Measurements from ENCODE around the gene TBC1D25.
"Not testable (repeated sequence)": the region's sequence is repeated elsewhere in the genome, so short reads cannot be mapped to it uniquely, and the experiment has no call there.

Gene TBC1D25

DNA sequence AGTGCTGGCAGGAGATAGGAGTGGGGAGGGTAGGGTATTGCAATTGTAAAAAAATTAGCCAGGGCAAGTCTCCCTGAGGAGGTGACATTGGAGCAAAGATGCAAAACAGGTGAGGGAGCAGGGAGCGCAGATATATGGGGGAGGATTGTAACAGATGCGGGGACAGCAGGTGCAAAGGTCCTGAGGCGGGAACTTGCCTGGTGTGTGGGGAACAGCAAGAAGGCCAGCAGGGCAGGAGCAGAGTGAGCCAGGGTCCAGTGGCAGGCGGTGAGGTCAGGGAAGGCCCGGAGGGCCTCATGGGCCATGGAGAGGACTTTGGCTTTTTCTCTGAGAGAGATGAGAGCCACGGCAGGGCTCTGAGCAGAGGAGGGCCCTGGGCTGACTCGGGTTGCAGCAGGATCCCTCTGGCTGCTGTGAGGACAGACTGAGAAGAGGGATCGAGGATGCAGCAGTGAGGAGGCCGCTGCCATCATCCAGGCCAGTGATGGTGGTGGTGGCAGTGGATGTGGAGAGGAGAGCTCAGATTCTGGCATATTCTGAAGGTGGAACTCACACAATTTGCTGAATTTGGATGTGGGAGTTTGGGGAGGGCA lies 24.6 kb upstream of the TBC1D25 start:
- in situ Hi-C loops (cut with MboI; ENCODE audit: low sequenced_read_pairs), result no loop called here

DNA sequence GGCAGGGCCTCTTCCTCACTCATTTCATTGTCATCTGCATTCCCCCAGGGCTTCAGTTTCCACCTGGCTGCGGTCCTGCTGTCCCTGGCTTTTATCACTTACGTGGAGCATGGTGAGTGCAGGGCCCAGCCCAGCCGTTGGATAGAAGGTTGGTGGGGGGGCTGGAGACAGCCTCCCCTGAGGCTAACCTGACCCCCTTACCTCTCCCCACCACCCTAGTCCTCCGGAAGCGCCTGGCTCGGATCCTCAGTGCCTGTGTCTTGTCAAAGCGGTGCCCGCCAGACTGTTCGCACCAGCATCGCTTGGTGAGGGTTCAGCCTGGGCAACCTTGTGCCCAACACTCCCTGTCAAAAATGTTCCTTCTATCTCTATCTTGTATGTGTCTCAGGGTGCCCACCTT lies 23.7 kb upstream of the TBC1D25 start:
- in situ Hi-C loops (cut with MboI; ENCODE audit: low sequenced_read_pairs), result no loop called here

DNA sequence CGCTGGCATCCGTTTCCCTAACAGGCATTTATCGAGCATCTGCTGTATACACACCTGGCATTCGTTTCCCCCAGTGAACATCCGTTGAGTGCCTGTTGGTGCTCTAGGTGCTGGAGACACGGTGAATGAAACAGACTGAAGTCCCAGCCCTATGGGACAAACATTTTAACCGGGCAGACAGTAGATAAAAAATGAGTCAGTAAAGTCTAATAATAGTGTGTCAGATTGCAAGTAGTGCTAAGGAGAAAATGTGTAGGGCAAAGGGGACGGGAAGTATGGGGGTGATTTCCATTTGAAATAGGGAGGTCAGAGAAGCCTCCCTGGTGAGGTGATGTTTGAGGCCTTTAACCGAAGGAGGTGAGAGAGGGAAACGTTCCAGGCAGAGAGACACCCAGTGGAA lies 23.2 kb upstream of the TBC1D25 start:
- in situ Hi-C loops (cut with MboI; ENCODE audit: low sequenced_read_pairs), result no loop called here

DNA sequence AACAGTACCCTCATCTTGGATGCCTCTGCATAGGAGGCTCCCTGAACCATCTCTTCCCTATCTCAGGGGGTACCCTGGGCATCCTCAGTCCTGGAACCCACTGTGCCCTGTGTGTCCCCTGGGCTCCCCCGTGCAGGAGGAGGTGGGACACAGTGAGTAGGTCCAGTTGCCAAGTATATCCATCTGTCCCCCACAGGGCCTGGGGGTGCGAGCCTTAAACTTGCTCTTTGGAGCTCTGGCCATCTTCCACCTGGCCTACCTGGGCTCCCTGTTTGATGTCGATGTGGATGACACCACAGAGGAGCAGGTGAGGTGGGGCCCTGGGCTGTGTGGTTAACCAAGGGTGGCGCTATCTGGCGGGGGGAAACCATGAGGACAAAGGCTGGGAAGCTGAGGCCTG lies 22.5 kb upstream of the TBC1D25 start:
- in situ Hi-C loops (cut with MboI; ENCODE audit: low sequenced_read_pairs), result no loop called here

DNA sequence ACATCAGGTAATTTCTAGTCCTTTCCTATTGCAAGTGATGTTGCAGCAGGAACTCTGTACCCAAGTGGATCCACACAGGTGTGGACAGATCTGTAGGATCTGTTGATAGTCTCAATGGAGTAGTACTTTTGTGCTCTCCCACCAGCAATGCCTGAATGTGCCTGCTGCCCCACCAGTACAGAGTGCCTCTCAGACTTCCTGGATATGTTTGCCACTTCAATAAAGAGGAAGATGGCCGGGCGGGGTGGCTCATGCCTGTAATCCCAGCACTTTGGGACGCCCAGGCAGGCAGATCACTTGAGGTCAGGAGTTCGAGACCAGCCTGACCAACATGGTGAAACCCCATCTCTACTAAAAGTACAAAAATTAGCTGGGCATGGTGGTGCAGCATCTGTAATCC lies 20.0 kb upstream of the TBC1D25 start:
- in situ Hi-C loops (cut with MboI; ENCODE audit: low sequenced_read_pairs), result not testable (repeated sequence)

DNA sequence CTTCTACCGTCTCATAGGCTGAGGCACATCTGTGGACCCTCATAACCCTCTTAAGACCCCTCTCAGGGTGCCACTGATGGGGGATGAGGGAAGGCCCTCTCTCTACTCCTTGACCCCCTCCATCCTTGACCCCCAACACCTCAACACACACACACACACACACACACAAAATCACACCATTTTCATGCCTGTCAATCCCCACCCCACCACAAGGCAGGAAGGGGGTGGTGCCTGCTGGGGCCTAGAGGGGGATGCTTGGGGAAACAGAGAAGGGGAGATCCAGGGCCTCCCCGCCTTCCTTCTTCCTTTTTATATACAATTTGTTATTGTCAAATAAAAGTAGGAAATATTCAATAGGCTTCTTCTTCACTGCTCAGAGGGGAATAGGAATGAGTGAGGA lies 19.1 kb upstream of the TBC1D25 start:
- in situ Hi-C loops (cut with MboI; ENCODE audit: low sequenced_read_pairs), result no loop called here

DNA sequence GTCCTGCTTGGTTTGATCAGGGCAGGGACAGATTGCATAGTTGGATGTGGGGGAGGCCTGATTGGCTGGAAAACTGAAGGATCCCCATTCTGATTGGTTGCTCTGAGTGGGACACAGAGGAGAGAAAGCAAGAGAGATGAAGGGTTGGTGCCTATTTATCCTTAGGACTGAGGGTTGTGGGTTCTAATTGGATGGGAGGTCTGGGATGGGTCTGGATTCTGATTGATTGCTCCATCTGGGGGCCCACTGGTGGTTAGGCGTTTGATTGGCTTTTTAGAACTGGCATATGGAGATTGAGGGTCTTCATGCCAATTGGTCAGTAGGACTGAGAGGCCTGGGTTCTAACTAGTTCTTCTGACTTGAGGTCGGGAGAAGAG lies 18.6 kb upstream of the TBC1D25 start:
- in situ Hi-C loops (cut with MboI; ENCODE audit: low sequenced_read_pairs), result no loop called here

DNA sequence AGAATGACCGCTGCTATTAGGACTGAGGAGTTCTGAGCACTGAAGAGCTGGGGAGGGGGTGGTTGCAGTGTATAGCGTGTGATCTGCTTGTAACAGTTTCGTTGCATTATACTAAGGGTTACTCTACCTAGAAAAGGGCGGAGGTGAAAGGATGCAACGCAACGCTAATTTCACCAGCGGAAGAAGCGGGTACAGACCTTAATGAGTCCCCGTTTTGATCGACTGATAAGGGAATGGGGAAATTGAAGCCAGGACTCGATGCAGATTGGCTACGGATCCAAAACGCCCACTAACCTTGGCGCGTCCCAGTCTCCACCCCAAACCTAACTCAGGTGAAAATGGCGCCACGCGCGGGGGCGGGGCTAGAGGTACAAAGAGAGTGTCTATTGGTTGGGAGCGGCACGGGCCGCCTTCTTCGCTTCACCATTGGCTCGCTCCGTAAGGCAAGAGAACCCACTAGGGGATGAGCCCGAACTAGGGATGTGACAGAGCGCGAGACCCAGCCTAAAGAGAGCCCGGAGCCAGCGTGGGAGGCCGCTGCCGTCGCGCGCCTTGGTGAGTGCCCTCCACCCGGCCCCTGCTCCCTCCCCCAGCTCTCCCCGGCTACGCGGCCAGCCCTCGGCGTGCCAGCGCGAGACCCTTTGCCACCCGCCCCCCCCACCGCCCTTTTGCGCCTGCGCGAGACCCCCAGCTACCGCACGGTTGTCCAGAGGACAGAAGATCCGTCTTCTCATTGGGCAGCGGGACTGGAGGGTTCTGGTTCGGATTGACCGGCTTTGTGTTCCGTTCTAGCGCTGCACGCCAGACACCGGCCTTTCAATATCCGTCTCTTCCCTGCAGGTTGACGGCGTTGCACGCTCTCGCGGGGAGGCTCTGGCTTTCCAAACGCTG lies 17.9 kb upstream of the TBC1D25 start, which contains the start of gene EBP:
Gene EBP (plus strand): TSS at position 456 of the 891 bp plus-strand sequence. CDS start 1,964 bp downstream, outside the sequence.
- in situ Hi-C loops (cut with MboI; ENCODE audit: low sequenced_read_pairs), result no loop called here

DNA sequence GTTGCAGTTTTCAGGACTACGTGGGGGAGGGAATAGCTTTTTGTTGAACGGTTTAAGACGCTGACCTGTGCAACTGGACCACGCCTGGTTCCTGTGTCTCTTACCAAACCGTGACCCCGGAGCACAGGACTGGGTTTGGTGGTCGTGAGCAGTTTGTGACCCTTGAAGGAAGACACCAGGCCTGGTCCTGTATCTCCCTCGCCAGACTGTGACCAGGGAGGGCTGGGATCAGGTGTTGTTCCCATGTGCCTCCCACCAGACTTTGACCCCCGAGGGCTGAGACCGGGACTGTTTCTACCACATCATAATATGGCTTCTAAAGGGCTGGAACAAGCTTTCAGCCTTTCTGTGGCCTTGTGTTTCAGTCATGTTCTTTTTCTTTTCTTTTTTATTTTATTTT lies 17.2 kb upstream of the TBC1D25 start:
- in situ Hi-C loops (cut with MboI; ENCODE audit: low sequenced_read_pairs), result no loop called here

DNA sequence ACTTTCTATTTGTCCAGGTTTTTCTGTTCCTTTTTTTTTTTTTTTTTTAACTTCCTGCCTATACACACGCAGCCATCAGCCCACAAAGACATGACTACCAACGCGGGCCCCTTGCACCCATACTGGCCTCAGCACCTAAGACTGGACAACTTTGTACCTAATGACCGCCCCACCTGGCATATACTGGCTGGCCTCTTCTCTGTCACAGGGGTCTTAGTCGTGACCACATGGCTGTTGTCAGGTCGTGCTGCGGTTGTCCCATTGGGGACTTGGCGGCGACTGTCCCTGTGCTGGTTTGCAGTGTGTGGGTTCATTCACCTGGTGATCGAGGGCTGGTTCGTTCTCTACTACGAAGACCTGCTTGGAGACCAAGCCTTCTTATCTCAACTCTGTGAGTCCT lies 15.8 kb upstream of the TBC1D25 start:
- in situ Hi-C loops (cut with MboI; ENCODE audit: low sequenced_read_pairs), result no loop called here

DNA sequence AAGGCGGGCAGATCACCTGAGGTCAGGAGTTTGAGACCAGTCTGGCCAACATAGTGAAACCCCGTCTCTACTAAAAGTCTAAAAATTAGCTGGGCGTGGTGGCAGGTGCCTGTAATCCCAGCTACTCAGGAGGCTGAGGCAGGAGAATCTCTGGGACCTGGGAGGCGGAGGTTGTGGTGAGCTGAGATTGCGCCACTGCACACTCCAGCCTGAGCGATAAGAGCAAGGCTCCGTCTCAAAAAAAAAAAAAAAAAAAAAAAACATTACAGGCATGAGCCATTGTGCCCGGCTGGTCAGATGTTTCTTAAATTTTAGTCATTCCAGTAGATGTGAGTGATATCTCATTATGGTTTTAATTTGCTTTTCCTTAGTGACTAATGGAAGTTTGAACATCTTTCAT lies 13.7 kb upstream of the TBC1D25 start:
- in situ Hi-C loops (cut with MboI; ENCODE audit: low sequenced_read_pairs), result not testable (repeated sequence)

DNA sequence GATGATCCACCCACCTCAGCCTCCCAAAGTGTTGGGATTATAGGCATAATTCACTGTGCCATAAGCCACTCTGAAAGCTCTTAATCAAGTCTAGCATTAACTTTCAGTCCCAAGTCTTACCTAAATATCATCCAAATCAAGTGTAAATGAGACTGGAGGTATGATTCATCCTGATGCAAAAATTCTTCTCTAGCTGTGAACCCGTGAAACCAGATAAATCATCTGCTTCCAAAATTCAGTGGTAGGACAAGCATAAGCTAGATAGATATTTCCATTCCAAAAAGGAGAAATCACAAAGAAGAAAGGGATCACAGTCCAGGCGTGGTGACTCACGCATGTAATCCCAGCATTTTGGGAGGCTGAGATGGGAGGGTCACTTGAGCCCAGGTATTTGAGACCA lies 8.8 kb upstream of the TBC1D25 start:
- in situ Hi-C loops (cut with MboI; ENCODE audit: low sequenced_read_pairs), result no loop called here

DNA sequence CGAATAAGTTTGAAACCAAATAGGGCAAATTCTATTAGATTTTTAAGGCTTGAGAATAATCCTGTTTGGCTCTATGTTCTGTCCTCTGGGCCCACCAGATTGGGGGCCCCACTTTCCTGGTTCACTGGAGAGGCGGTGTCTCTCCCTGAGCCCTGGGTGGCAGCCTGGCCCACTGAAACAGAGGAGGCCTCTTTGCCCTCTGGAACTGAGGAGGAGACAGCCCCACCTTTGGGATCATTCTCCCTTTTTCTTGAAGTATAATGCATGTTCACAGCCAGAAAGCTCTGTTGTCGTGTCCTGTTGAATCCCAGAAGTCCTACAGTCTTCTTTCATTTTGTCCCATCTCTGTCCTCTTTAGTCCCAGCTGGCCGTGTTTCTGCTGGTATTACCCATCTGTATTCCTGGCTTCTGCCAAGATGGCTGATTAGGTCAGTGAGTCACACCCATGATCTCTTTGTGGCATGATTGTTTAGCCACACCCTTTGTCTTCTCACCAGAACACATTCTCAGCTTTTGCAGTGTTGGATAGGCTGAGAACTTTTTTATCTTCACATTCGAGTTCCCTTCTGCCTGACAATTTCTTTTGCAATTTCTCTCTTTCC lies 8.1 kb upstream of the TBC1D25 start:
- in situ Hi-C loops (cut with MboI; ENCODE audit: low sequenced_read_pairs), result no loop called here

DNA sequence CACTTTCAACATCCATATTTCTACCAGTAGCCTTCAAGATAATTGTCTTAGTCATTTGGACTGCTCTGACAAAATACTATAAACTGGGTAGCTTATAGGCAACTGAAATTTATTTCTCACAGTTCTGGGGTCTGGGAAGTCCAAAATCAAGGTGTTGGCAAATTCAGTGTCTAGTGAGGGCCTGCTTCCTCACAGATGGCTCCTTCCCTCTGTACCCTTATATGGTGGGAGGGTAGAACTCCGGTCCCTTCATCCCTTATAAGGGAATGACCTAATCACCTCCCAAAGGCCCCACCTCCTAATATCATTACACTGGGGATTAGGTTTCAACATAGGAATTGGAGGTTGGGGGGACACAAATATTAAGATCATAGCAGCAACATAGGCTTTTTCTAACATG lies 7.4 kb upstream of the TBC1D25 start:
- in situ Hi-C loops (cut with MboI; ENCODE audit: low sequenced_read_pairs), result no loop called here

DNA sequence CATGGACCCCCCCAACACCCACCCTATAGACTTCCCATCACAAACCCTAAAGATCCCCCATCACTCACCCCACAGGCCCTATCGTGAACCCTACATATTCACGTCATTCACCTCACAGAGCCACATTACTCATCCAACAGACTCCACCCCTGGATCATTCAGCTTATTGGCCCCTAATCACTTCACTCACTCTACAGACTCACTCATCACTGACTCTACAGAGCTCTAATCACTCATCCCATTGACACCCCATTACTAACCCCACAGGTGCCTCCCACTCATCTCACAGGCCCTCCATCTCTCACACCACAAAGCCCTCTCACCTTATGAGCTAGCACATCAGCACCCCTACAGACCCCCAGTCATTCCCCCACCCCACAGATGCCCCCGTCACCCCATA lies 6.3 kb upstream of the TBC1D25 start:
- in situ Hi-C loops (cut with MboI; ENCODE audit: low sequenced_read_pairs), result no loop called here

DNA sequence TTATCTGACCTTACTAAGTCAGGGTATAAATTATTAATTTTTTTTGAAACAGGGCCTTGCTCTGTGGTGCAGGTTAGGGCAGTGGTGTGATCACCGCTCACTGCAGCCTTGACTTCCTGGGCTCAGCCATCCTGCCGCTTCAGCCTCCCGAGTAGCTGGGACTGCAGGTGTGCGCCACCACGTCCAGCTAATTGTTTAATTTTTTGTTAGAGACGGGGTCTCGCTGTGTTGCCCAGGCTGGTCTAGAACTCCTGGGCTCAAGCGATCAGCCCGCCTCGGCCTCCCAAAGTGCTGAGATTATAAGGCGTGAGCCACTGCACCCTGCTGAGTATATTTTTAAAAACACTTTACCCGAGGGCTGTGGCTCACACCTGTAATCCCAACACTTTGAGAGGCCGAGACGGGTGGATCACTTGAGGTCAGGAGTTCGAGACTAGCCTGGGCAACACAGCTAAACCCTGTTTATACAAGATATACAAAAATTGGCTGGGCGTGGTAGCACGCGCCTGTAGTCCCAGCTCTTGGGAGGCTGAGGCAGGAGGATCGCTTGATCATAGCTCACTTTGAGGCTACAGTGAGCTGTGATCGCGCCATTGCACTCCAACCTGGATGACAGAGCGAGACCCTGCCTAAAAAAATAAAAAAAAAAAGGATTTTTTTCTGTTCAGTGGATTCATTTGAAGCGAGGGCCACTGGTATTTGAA lies 721 bp upstream of the TBC1D25 start:
- in situ Hi-C loops (cut with MboI; ENCODE audit: low sequenced_read_pairs), result no loop called here

DNA sequence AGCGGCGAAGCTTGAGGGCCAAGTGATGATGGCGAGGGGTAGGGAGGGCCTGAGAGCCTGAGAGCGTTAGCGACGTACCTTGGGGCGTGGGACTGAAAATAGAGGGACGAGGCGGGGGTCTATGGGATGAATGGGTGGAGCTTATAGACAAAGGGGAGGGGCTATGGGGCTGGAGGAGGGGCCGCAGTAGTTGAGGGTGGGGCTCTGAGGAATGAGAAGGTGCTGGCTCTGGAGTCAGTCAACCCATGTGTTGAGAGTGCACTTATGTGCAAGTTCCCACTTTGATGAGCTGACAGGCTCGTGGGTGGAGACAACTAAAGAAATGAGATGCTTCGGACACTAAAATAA lies 488 bp downstream of the TBC1D25 start:
- in situ Hi-C loops (cut with MboI; ENCODE audit: low sequenced_read_pairs), result no loop called here

DNA sequence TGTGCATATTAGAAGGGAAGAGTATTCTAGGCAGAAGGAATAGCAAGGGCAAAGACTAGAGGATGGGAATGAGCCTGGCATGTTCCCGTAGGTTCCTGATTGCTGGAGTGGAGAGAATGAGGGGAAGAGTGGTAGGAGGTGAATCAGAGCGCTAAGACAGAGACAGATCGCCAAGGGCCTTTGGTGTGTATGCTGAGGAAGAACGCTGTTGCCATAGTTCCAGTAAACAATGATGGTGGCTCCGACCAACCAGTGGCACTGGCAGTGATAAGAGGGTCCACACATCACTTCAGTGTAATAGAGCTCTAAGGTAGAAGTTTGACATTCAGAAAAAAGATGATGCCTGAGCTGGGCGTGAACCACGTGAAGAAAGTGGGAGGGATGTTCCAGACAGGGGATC lies 966 bp downstream of the TBC1D25 start:
- in situ Hi-C loops (cut with MboI; ENCODE audit: low sequenced_read_pairs), result no loop called here

DNA sequence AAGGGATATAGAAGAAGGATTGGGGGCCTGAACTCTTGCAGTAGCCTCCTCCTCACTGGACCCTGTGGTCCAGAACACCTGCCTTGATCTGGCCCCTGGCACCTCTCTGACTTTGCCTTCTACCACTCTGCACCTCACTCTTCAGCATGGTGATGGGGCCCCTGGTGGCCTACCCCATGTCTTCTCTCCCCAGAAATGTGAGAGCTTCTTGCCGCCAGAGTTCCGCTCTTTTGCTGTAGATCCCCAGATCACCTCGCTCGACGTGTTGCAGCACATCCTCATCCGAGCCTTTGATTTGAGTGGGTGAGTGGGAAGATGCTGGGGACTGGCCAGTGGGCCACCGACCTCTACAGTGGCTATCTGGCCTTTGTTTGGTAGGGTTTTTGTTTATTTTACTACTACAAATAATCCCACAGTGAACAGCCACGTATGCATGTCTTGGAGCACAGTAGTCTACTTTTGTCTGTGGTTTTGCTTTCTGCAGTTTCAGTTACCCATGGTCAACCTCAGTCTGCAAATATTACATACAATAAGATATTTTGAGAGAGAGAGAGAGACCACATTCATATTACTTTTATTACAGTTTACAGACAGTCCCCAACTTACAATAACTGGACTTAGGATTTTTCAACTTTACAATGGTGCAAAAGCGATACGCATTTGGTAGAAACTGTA lies 1.8 kb downstream of the TBC1D25 start:
- in situ Hi-C loops (cut with MboI; ENCODE audit: low sequenced_read_pairs), result no loop called here

DNA sequence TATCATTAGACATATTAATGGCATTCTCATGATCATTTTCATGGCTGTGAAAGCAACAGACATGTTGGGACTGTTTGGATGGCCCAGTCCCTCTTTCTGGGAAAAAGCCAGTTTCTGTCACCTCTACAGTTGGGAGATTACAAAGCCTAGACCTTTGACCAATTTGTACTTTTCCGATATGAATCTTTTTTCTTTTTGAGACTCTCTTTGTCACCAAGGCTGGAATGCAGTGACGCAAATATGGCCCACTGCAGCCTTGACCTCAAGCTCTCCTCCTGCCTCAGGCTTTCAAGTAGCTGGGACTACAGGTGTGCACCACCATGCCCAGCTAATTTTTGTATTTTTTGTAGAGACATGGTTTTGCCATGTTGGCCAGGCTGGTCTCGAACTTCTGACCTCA lies 9.4 kb downstream of the TBC1D25 start:
- in situ Hi-C loops (cut with MboI; ENCODE audit: low sequenced_read_pairs), result no loop called here

DNA sequence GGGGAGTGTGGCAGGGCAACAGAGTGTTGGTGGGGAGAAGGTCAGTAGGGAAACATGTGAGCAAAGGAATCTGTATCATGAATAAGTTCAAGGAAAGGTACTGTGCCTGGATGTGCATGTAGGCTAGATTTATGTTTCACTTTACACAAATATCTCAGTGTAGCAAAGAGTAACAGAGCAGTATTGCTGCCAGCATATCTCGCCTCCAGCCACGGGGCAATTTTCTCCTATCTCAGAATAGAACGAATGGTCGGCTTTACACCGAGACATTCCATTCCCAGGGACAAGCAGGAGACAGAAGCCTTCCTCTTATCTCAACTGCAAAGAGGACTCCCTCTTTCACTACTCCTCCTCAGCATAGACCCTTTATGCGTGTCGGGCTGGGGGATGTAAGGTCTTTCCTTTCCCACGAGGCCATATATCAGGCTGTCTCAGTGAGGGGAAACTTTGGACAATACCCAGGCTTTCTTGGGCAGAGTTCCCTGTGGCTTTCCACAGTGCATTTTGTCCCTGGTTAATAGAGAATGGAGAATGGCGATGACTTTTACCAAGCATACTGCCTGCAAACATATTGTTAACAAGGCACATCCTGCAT lies 16.3 kb downstream of the TBC1D25 start:
- in situ Hi-C loops (cut with MboI; ENCODE audit: low sequenced_read_pairs), result not testable (repeated sequence)
